ENCODE data around the gene PDCD10. TPM values are rescaled to one million over a fixed set of nuclear protein-coding genes. Genes with fewer than 3 reads are reported as not detected.

The PDCD10 gene
- polyA plus RNA-seq, 1 donor from 2014 or later, result 79.1 TPM

GRCh38 chr3:167651826-167652225 lies 82.9 kb downstream of the PDCD10 start:
- H3K9me2 ChIP-seq (ENCODE audit: insufficient read depth, low read length), result no peaks in the 10 kb centered on the region
- H3K27me3 ChIP-seq (ENCODE audit: insufficient read depth, low read depth, low read length), result no peaks in the 10 kb centered on the region
- no peak overlapping the region for H3K4me3 ChIP-seq (ENCODE audit: low read length)
- no peak overlapping the region for H3K4me2 ChIP-seq (ENCODE audit: low read length)
- no peaks in the 10 kb centered on the region for H3K79me2 ChIP-seq (replicated peaks; ENCODE audit: insufficient read depth, low read length)
- no peaks in the 10 kb centered on the region for H3F3A ChIP-seq (ENCODE audit: insufficient read depth, low read length, poor library complexity, severe bottlenecking)
- H3K36me3 ChIP-seq (ENCODE audit: insufficient read depth, low read length), result no peaks in the 10 kb centered on the region
- no peaks in the 10 kb centered on the region for H4K20me1 ChIP-seq (ENCODE audit: insufficient read depth)
- no peak overlapping the region for H2AFZ ChIP-seq (ENCODE audit: low read depth, low read length)
- H3K9ac ChIP-seq (ENCODE audit: low read length), result no peak overlapping the region
- no peak for TF ChIP-seq EZH2 (IDR thresholded peaks at IDR 0.05; ENCODE audit: borderline replicate concordance, insufficient read depth, low read length, poor library complexity, severe bottlenecking)
- TF ChIP-seq RAD21 (conservative IDR thresholded peaks at IDR 0.05), result no peak
- peak; percentile 84 for TF ChIP-seq EP300 (conservative IDR thresholded peaks at IDR 0.05; ENCODE audit: poor library complexity, severe bottlenecking)
- TF ChIP-seq POLR2AphosphoS5 (IDR thresholded peaks at IDR 0.05), result peak; percentile 76
- H3K27ac ChIP-seq (ENCODE audit: low read length), result no peak overlapping the region
- H3K9me3 ChIP-seq (ENCODE audit: low read length), result no peaks in the 10 kb centered on the region

- Histone ChIP-seq H3K9ac (ENCODE audit: low read length) (no peak overlapping the region), H3K4me2 (ENCODE audit: low read length) (no peak overlapping the region), H3K4me3 (ENCODE audit: low read length) (no peak overlapping the region), H3K27me3 (ENCODE audit: insufficient read depth, low read depth, low read length) (no peaks in the 10 kb centered on the region), H3K27ac (ENCODE audit: low read length) (no peak overlapping the region), H3F3A (ENCODE audit: insufficient read depth, low read length, poor library complexity, severe bottlenecking) (no peaks in the 10 kb centered on the region), H3K36me3 (ENCODE audit: insufficient read depth, low read length) (no peaks in the 10 kb centered on the region), H3K9me2 (ENCODE audit: insufficient read depth, low read length) (no peaks in the 10 kb centered on the region), H3K79me2 (replicated peaks; ENCODE audit: insufficient read depth, low read length) (no peaks in the 10 kb centered on the region), H2AFZ (ENCODE audit: low read depth, low read length) (no peak overlapping the region), H3K9me3 (ENCODE audit: low read length) (no peaks in the 10 kb centered on the region), H4K20me1 (ENCODE audit: insufficient read depth) (no peaks in the 10 kb centered on the region)
- no peak for TF ChIP-seq REST (IDR thresholded peaks at IDR 0.05; ENCODE audit: borderline replicate concordance)
- no peak for TF ChIP-seq EP300 (conservative IDR thresholded peaks at IDR 0.05; ENCODE audit: poor library complexity, severe bottlenecking)
- TF ChIP-seq MXI1 (conservative IDR thresholded peaks at IDR 0.05; ENCODE audit: poor library complexity, severe bottlenecking), result no peak
- no peak for TF ChIP-seq CTCF (IDR thresholded peaks at IDR 0.05; ENCODE audit: poor library complexity, severe bottlenecking)
- no peak for TF ChIP-seq EZH2 (IDR thresholded peaks at IDR 0.05; ENCODE audit: borderline replicate concordance, insufficient read depth, low read length, poor library complexity, severe bottlenecking)
- TF ChIP-seq POLR2AphosphoS5 (IDR thresholded peaks at IDR 0.05), result no peak
- no peak for TF ChIP-seq SMC3 (conservative IDR thresholded peaks at IDR 0.05; ENCODE audit: poor library complexity)
- TF ChIP-seq RAD21 (conservative IDR thresholded peaks at IDR 0.05), result no peak
- TF ChIP-seq TAF1 (IDR thresholded peaks at IDR 0.05; ENCODE audit: low read depth), result no peak
These were observed 84.2 kb downstream of the PDCD10 start for GRCh38 chr3:167650459-167650858.

All from neural cell (in vitro differentiated cells).